ENCODE data around the gene STX7. TPM values are rescaled to one million over a fixed set of nuclear protein-coding genes. Genes with fewer than 3 reads are reported as not detected.

The STX7 gene
- 20.7 to 26.0 TPM (median 22.4 TPM) in 5 replicates for total RNA-seq (2022; extraction: Qiagen RNA extraction; ENCODE audit: low read depth)

GRCh38 chr6:132512638-132513632 is at the start of gene STX7:
STX7 (minus strand) TSS chr6:132513116; CDS start chr6:132503530, 9,586 bp downstream.

GRCh38 chr6:132552372-132552771 is 39.5 kb upstream of the STX7 start, which contains the start of gene TAAR8:
TAAR8 (plus strand) TSS chr6:132552672; CDS start chr6:132552693, 21 bp downstream.

GRCh38 chr6:132537977-132538376 is 25.1 kb upstream of the STX7 start, which contains the start of gene TAAR9:
TAAR9 (plus strand) TSS chr6:132538277; CDS start chr6:132538290, 13 bp downstream.

GRCh38 chr6:132400883-132401617 is 111.9 kb downstream of the STX7 start, which contains the start of gene MOXD1:
MOXD1 (minus strand) TSS chr6:132401475; CDS start chr6:132401426, 49 bp downstream.

Other genes starting within 250 kb of the STX7 start
- 1.5 to 2.6 TPM (median 1.8 TPM) in 5 replicates for gene MOXD1, start 111.6 kb downstream of the STX7 start, total RNA-seq (2022; extraction: Qiagen RNA extraction; ENCODE audit: low read depth)
- not detected in 5 replicates for gene TAAR9, start 25.2 kb upstream of the STX7 start, total RNA-seq (2022; extraction: Qiagen RNA extraction; ENCODE audit: low read depth)
- not detected in 5 replicates for gene TAAR8, start 39.6 kb upstream of the STX7 start, total RNA-seq (2022; extraction: Qiagen RNA extraction; ENCODE audit: low read depth)
- gene TAAR6, start 57.2 kb upstream of the STX7 start, total RNA-seq (2022; extraction: Qiagen RNA extraction; ENCODE audit: low read depth): not detected in 5 replicates
- gene TAAR5, start 76.6 kb upstream of the STX7 start, total RNA-seq (2022; extraction: Qiagen RNA extraction; ENCODE audit: low read depth): not detected in 5 replicates
- gene TAAR2, start 111.2 kb upstream of the STX7 start, total RNA-seq (2022; extraction: Qiagen RNA extraction; ENCODE audit: low read depth): not detected in 5 replicates
- not detected in 5 replicates for gene TAAR1, start 146.1 kb upstream of the STX7 start, total RNA-seq (2022; extraction: Qiagen RNA extraction; ENCODE audit: low read depth)
- gene VNN1, start 200.9 kb upstream of the STX7 start, total RNA-seq (2022; extraction: Qiagen RNA extraction; ENCODE audit: low read depth): 0.06 to 0.13 TPM (median 0.07 TPM) in 5 replicates
- not detected in 5 replicates for gene VNN2, start 244.8 kb upstream of the STX7 start, total RNA-seq (2022; extraction: Qiagen RNA extraction; ENCODE audit: low read depth)

Data from A549 treated with RU486 at 1 μM for 4 hours (cell line).